ENCODE measurements around the gene HELZ2.

HELZ2 gene

DNA sequence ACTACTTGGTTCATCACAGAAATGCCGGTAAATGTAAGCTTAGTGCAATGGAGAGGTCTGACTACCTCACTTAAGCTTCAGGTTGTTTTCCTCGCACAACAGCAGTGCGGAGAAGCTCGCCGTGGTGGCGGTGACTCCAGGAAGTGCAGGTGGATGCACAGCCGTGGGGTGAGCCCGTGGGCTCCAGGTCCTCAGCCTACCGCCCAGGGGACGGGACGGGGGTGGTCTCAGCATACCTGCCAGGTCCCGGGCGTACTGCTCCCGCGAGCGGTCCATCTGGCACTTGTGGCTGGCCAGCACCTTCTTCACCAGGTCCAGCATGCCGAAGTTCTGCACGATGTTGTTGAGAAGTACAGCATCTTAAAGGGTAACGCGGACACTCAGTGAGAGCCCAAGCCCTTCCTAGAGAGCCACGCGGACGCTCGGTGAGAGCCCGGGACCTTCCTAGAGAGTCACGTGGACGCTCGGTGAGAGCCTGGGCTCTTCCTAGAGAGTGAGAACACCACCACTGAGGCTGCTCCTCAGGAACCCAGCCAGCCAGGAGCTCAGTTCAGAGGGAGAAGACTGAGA is 17.8 kb upstream of the HELZ2 start:
- H3K36me3 ChIP-seq (ENCODE audit: control insufficient read depth in 2 of 2, insufficient read depth in 1 of 2, low read length in 2 of 2): peaks cover 1 to 50% of the 10 kb centered on the region in 2 experiments; a peak in 2 of 3 replicates
- ChIA-PET CTCF (interaction anchor here (0.6 kb wide), 1 partner anchor 289 kb away, joined by 3 read pairs; no protein-coding TSS in a partner anchor), POLR2A (interaction anchor here (0.9 kb wide), 1 partner anchor 22 kb away, joined by 3 read pairs; no protein-coding TSS in a partner anchor)
- TF ChIP-seq KLF16 (tag by site-specific recombination; IDR thresholded peaks at IDR 0.05): no peak
- no peak for TF ChIP-seq ZNF837 (tag by site-specific recombination; IDR thresholded peaks at IDR 0.05)
- no peak for TF ChIP-seq ZNF175 (tag by site-specific recombination; IDR thresholded peaks at IDR 0.05)
- no peak for TF ChIP-seq ZNF341 (tag by site-specific recombination; IDR thresholded peaks at IDR 0.05; ENCODE audit: low read depth)
- no peaks in the 10 kb centered on the region for H3K4me1 ChIP-seq (ENCODE audit: control insufficient read depth, insufficient read depth, low read length)
- H3K4me3 ChIP-seq (ENCODE audit: low read depth, low read length): no peak overlapping the region
- no peak overlapping the region for H3K27ac ChIP-seq (ENCODE audit: extremely low read depth, low read depth, low read length)
- H3K9me3 ChIP-seq (ENCODE audit: control insufficient read depth, insufficient read depth, low read depth, low read length): no peaks in the 10 kb centered on the region

GRCh38 chr20:63591147-63591533 is 17.1 kb upstream of the HELZ2 start:
- Histone ChIP-seq H3K36me3 (ENCODE audit: control insufficient read depth in 2 of 2, insufficient read depth in 1 of 2, low read length in 2 of 2) (peaks cover 0 to 45% of the 10 kb centered on the region in 2 experiments; a peak in 2 of 3 replicates), H3K4me3 (ENCODE audit: low read depth, low read length) (no peak overlapping the region), H3K4me1 (ENCODE audit: control insufficient read depth, insufficient read depth, low read length) (no peaks in the 10 kb centered on the region), H3K27ac (ENCODE audit: extremely low read depth, low read depth, low read length) (no peak overlapping the region), H3K9me3 (ENCODE audit: control insufficient read depth, insufficient read depth, low read depth, low read length) (no peaks in the 10 kb centered on the region)
- ChIA-PET POLR2A (interaction anchor here (0.9 kb wide), 1 partner anchor 21 kb away, joined by 3 read pairs; no protein-coding TSS in a partner anchor), CTCF (interaction anchor here (0.6 kb wide), 1 partner anchor 289 kb away, joined by 3 read pairs; no protein-coding TSS in a partner anchor)
- peak; percentile 88 for TF ChIP-seq ZSCAN4 (tag by site-specific recombination; IDR thresholded peaks at IDR 0.05)
- TF ChIP-seq, protein P1, sequence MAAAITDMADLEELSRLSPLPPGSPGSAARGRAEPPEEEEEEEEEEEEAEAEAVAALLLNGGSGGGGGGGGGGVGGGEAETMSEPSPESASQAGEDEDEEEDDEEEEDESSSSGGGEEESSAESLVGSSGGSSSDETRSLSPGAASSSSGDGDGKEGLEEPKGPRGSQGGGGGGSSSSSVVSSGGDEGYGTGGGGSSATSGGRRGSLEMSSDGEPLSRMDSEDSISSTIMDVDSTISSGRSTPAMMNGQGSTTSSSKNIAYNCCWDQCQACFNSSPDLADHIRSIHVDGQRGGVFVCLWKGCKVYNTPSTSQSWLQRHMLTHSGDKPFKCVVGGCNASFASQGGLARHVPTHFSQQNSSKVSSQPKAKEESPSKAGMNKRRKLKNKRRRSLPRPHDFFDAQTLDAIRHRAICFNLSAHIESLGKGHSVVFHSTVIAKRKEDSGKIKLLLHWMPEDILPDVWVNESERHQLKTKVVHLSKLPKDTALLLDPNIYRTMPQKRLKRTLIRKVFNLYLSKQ (tag by site-specific recombination; IDR thresholded peaks at IDR 0.05; ENCODE audit: borderline replicate concordance): no peak

GRCh38 chr20:63590218-63591146 is 16.4 kb upstream of the HELZ2 start:
- POLR2A ChIA-PET: no interaction called here
- CTCF ChIA-PET: no interaction called here
- no peak overlapping the region for H3K27ac ChIP-seq (ENCODE audit: extremely low read depth, low read depth, low read length)
- H3K36me3 ChIP-seq (ENCODE audit: control insufficient read depth in 2 of 2, insufficient read depth in 1 of 2, low read length in 2 of 2): peaks cover 0 to 42% of the 10 kb centered on the region in 2 experiments; a peak in 2 of 3 replicates
- TF ChIP-seq, protein P2, sequence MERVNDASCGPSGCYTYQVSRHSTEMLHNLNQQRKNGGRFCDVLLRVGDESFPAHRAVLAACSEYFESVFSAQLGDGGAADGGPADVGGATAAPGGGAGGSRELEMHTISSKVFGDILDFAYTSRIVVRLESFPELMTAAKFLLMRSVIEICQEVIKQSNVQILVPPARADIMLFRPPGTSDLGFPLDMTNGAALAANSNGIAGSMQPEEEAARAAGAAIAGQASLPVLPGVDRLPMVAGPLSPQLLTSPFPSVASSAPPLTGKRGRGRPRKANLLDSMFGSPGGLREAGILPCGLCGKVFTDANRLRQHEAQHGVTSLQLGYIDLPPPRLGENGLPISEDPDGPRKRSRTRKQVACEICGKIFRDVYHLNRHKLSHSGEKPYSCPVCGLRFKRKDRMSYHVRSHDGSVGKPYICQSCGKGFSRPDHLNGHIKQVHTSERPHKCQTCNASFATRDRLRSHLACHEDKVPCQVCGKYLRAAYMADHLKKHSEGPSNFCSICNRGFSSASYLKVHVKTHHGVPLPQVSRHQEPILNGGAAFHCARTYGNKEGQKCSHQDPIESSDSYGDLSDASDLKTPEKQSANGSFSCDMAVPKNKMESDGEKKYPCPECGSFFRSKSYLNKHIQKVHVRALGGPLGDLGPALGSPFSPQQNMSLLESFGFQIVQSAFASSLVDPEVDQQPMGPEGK (tag by site-specific recombination; IDR thresholded peaks at IDR 0.05): no peak
- TF ChIP-seq SP2 (tag by site-specific recombination; IDR thresholded peaks at IDR 0.05) (no peak), ZNF112 (tag by site-specific recombination; IDR thresholded peaks at IDR 0.05) (no peak), ZNF830 (tag by site-specific recombination; IDR thresholded peaks at IDR 0.05; ENCODE audit: low read depth) (no peak), ZNF18 (tag by site-specific recombination; IDR thresholded peaks at IDR 0.05) (no peak), SALL2 (tag by site-specific recombination; IDR thresholded peaks at IDR 0.05; ENCODE audit: borderline replicate concordance) (no peak), ZNF174 (tag by site-specific recombination; IDR thresholded peaks at IDR 0.05) (no peak)
- TF ChIP-seq, protein P3, sequence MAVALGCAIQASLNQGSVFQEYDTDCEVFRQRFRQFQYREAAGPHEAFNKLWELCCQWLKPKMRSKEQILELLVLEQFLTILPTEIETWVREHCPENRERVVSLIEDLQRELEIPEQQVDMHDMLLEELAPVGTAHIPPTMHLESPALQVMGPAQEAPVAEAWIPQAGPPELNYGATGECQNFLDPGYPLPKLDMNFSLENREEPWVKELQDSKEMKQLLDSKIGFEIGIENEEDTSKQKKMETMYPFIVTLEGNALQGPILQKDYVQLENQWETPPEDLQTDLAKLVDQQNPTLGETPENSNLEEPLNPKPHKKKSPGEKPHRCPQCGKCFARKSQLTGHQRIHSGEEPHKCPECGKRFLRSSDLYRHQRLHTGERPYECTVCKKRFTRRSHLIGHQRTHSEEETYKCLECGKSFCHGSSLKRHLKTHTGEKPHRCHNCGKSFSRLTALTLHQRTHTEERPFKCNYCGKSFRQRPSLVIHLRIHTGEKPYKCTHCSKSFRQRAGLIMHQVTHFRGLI (tag by site-specific recombination; IDR thresholded peaks at IDR 0.05): no peak
- TF ChIP-seq, protein P4, sequence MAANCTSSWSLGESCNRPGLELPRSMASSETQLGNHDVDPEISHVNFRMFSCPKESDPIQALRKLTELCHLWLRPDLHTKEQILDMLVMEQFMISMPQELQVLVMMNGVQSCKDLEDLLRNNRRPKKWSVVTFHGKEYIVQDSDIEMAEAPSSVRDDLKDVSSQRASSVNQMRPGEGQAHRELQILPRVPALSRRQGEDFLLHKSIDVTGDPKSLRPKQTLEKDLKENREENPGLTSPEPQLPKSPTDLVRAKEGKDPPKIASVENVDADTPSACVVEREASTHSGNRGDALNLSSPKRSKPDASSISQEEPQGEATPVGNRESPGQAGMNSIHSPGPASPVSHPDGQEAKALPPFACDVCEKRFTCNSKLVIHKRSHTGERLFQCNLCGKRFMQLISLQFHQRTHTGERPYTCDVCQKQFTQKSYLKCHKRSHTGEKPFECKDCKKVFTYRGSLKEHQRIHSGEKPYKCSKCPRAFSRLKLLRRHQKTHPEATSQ (tag by site-specific recombination; IDR thresholded peaks at IDR 0.05): no peak
- no peaks in the 10 kb centered on the region for H3K4me1 ChIP-seq (ENCODE audit: control insufficient read depth, insufficient read depth, low read length)
- H3K9me3 ChIP-seq (ENCODE audit: control insufficient read depth, insufficient read depth, low read depth, low read length): no peaks in the 10 kb centered on the region
- no peak overlapping the region for H3K4me3 ChIP-seq (ENCODE audit: low read depth, low read length)

Measured in HEK293 (cell line).